Mesenchymal stem cell (in vitro differentiated cells and primary cell): ENCODE measurements around the gene WWOX.

Experiments
- DNase-seq: peaks from one replicate; pipeline ENCODE4 v3.0.0-alpha.2; 2013
- H2AFZ ChIP-seq: one replicate; pipeline ENCODE4 v1.6.1; 2013; ENCODE audit warnings: low read depth, mild to moderate bottlenecking, control low read depth, inconsistent platforms, low read length, moderate library complexity
- H2AK5ac ChIP-seq: 2 replicates; pipeline ENCODE4 v1.6.1; 2013; ENCODE audit warnings: low read length, moderate library complexity, mild to moderate bottlenecking, inconsistent platforms; ENCODE audit not compliant: severe bottlenecking
- H2BK120ac ChIP-seq: one replicate; pipeline ENCODE4 v1.6.1; 2013; ENCODE audit warnings: low read depth, mild to moderate bottlenecking, inconsistent platforms, low read length, moderate library complexity
- H2BK12ac ChIP-seq, 2 experiments: one replicate each; pipeline ENCODE4 v1.6.1; 2013; ENCODE audit warnings: inconsistent platforms in 2 of 2, low read length in 2 of 2, mild to moderate bottlenecking in 2 of 2, moderate library complexity in 2 of 2, control low read depth in 1 of 2
- H2BK15ac ChIP-seq: one replicate; pipeline ENCODE4 v1.6.1; 2013; ENCODE audit warnings: mild to moderate bottlenecking, low read depth, inconsistent platforms; ENCODE audit not compliant: poor library complexity, severe bottlenecking
- H2BK5ac ChIP-seq: 2 replicates; pipeline ENCODE4 v1.6.1; 2013; ENCODE audit warnings: low read depth, mild to moderate bottlenecking, low read length, control low read depth, inconsistent platforms; ENCODE audit not compliant: poor library complexity, severe bottlenecking
- H3K14ac ChIP-seq, 2 experiments: one replicate each; pipeline ENCODE4 v1.6.1; 2013; ENCODE audit warnings: inconsistent platforms in 2 of 2, low read length in 2 of 2, control low read depth in 1 of 2, mild to moderate bottlenecking in 1 of 2, moderate library complexity in 1 of 2
- H3K18ac ChIP-seq, 2 experiments: one replicate each; pipeline ENCODE4 v1.6.1; 2013; ENCODE audit warnings: inconsistent platforms in 2 of 2, low read length in 2 of 2, control low read depth in 1 of 2, low read depth in 1 of 2, mild to moderate bottlenecking in 1 of 2
- H3K23ac ChIP-seq, 2 experiments: one replicate each; pipeline ENCODE4 v1.6.1; 2013; ENCODE audit warnings: inconsistent platforms in 2 of 2, low read length in 2 of 2, mild to moderate bottlenecking in 2 of 2, moderate library complexity in 2 of 2, control low read depth in 1 of 2
- H3K27ac ChIP-seq: 2 replicates; pipeline ENCODE4 v1.5.1; 2013; ENCODE audit warnings: mild to moderate bottlenecking, moderate library complexity, low read length, control low read depth, inconsistent platforms; ENCODE audit not compliant: poor library complexity, severe bottlenecking
- H3K27me3 ChIP-seq, 2 experiments: 2 replicates each; pipeline versions ENCODE4 v1.6.1 to v1.7.0; 2013; ENCODE audit warnings: low read length in 2 of 2, mild to moderate bottlenecking in 2 of 2, moderate library complexity in 2 of 2, control low read depth in 1 of 2, inconsistent platforms in 1 of 2; ENCODE audit not compliant: control insufficient read depth in 1 of 2, insufficient read depth in 1 of 2
- H3K36me3 ChIP-seq, 2 experiments: 2 replicates each; pipeline versions ENCODE4 v1.6.1 to v1.7.0; 2013; ENCODE audit warnings: low read length in 2 of 2, control low read depth in 1 of 2, inconsistent platforms in 1 of 2, low read depth in 1 of 2, mild to moderate bottlenecking in 1 of 2; ENCODE audit not compliant: insufficient read depth in 2 of 2, control insufficient read depth in 1 of 2
- H3K4ac ChIP-seq, 2 experiments: one replicate each; pipeline ENCODE4 v1.6.1; 2013; ENCODE audit warnings: inconsistent platforms in 2 of 2, low read length in 2 of 2, mild to moderate bottlenecking in 2 of 2, moderate library complexity in 2 of 2, control low read depth in 1 of 2, low read depth in 1 of 2
- H3K4me1 ChIP-seq: 2 replicates; pipeline ENCODE4 v1.6.1; 2013; ENCODE audit warnings: low read depth, low read length, control low read depth; ENCODE audit not compliant: control insufficient read depth, insufficient read depth
- H3K4me2 ChIP-seq: 2 replicates; pipeline ENCODE4 v1.6.1; 2013; ENCODE audit warnings: low read length, mild to moderate bottlenecking, inconsistent platforms; ENCODE audit not compliant: poor library complexity, severe bottlenecking
- H3K4me3 ChIP-seq, 2 experiments: 2 replicates each; pipeline versions ENCODE4 v1.5.1 to v1.7.0; 2013; ENCODE audit warnings: low read length in 2 of 2, mild to moderate bottlenecking in 2 of 2, control low read depth in 1 of 2, low read depth in 1 of 2; ENCODE audit not compliant: insufficient read depth in 1 of 2
- H3K79me1 ChIP-seq: replicated peaks from 2 replicates; pipeline ENCODE4 v1.6.1; 2013; ENCODE audit warnings: mild to moderate bottlenecking, control low read depth, low read length, inconsistent platforms; ENCODE audit not compliant: poor library complexity, severe bottlenecking
- H3K9ac ChIP-seq: 2 replicates; pipeline ENCODE4 v1.7.0; 2013; ENCODE audit warnings: mild to moderate bottlenecking, low read length, moderate library complexity
- H3K9me3 ChIP-seq: 2 replicates; pipeline ENCODE4 v1.7.0; 2013; ENCODE audit warnings: mild to moderate bottlenecking, low read length; ENCODE audit not compliant: control insufficient read depth
- H4K8ac ChIP-seq: one replicate; pipeline ENCODE4 v1.6.1; 2013; ENCODE audit warnings: inconsistent platforms, mild to moderate bottlenecking, low read length, moderate library complexity
- H4K91ac ChIP-seq: one replicate; pipeline ENCODE4 v1.6.1; 2013; ENCODE audit warnings: mild to moderate bottlenecking, low read length, inconsistent platforms
- WGBS: methylation state at CpG from one replicate; pipeline ENCODE4 v1.1.7; 2013; ENCODE audit warnings: mixed read lengths; 5-methylcytosine and 5-hydroxymethylcytosine counted together

WWOX gene

GRCh38 chr16:78838276-78838675 is 738.8 kb downstream of the WWOX start:
- no peak overlapping the region for H2AFZ ChIP-seq

GRCh38 chr16:78842950-78843349 is 743.5 kb downstream of the WWOX start:
- Histone ChIP-seq H3K18ac (no peak overlapping the region), H2BK12ac (no peak overlapping the region), H3K4me1 (no peaks in the 10 kb centered on the region), H3K79me1 (no peaks in the 10 kb centered on the region), H3K23ac (no peak overlapping the region), H2AFZ (no peak overlapping the region), H2BK5ac (no peak overlapping the region), H3K9me3 (no peaks in the 10 kb centered on the region), H3K4me3 (no peak overlapping the region), H3K9ac (no peak overlapping the region), H3K14ac (no peak overlapping the region), H3K27ac (no peak overlapping the region), H2AK5ac (no peak overlapping the region), H2BK15ac (no peak overlapping the region), H2BK120ac (no peak overlapping the region), H4K91ac (no peak overlapping the region), H3K4ac (no peak overlapping the region), H3K4me2 (no peak overlapping the region), H3K36me3 (no peaks in the 10 kb centered on the region), H4K8ac (no peak overlapping the region), H3K27me3 (no peaks in the 10 kb centered on the region)
- no peak for DNase-seq
- WGBS, result 81% methylated on average over 4 of the region's 4 CpGs

More at GRCh38 chr16:78838276-78838675, 738.8 kb downstream of the WWOX start:
- Histone ChIP-seq H3K27me3 (no peaks in the 10 kb centered on the region), H3K4me3 (no peak overlapping the region), H3K36me3 (no peaks in the 10 kb centered on the region), H2AK5ac (no peak overlapping the region), H3K4me2 (no peak overlapping the region), H3K79me1 (no peaks in the 10 kb centered on the region), H3K27ac (no peak overlapping the region), H3K9me3 (no peaks in the 10 kb centered on the region), H3K23ac (no peak overlapping the region), H4K91ac (no peak overlapping the region), H3K4me1 (no peaks in the 10 kb centered on the region), H3K4ac (no peak overlapping the region), H2BK12ac (no peak overlapping the region), H3K9ac (no peak overlapping the region), H3K14ac (no peak overlapping the region), H2BK15ac (no peak overlapping the region), H3K18ac (no peak overlapping the region), H2BK120ac (no peak overlapping the region), H4K8ac (no peak overlapping the region), H2BK5ac (no peak overlapping the region)
- no peak for DNase-seq
- WGBS, result 47% methylated on average over 3 of the region's 5 CpGs

GRCh38 chr16:78843978-78844377 is 744.5 kb downstream of the WWOX start:
- H2AK5ac ChIP-seq, result no peak overlapping the region
- H2BK5ac ChIP-seq, result no peak overlapping the region
- H3K27ac ChIP-seq, result no peak overlapping the region
- H4K8ac ChIP-seq, result no peak overlapping the region
- H3K9ac ChIP-seq, result no peak overlapping the region
- no peak overlapping the region for H3K18ac ChIP-seq
- no peak overlapping the region for H2BK12ac ChIP-seq
- no peaks in the 10 kb centered on the region for H3K4me1 ChIP-seq
- H3K14ac ChIP-seq, result no peak overlapping the region
- H3K4ac ChIP-seq, result no peak overlapping the region
- no peak overlapping the region for H3K23ac ChIP-seq
- no peak overlapping the region for H2BK120ac ChIP-seq
- no peaks in the 10 kb centered on the region for H3K79me1 ChIP-seq
- H3K9me3 ChIP-seq, result no peaks in the 10 kb centered on the region
- no peak overlapping the region for H3K4me3 ChIP-seq
- H4K91ac ChIP-seq, result no peak overlapping the region
- DNase-seq, result no peak
- 80% methylated on average over 4 of the region's 5 CpGs for WGBS
- H2BK15ac ChIP-seq, result no peak overlapping the region
- no peaks in the 10 kb centered on the region for H3K36me3 ChIP-seq
- no peaks in the 10 kb centered on the region for H3K27me3 ChIP-seq
- H2AFZ ChIP-seq, result no peak overlapping the region
- H3K4me2 ChIP-seq, result no peak overlapping the region

GRCh38 chr16:78844682-78845081 is 745.2 kb downstream of the WWOX start:
- WGBS, result 62% methylated on average over 6 of the region's 7 CpGs
- Histone ChIP-seq H2BK15ac (no peak overlapping the region), H2BK12ac (no peak overlapping the region), H3K27ac (no peak overlapping the region), H3K23ac (no peak overlapping the region), H3K4me3 (no peak overlapping the region), H2AK5ac (no peak overlapping the region), H2BK120ac (no peak overlapping the region), H3K4me2 (no peak overlapping the region), H3K4me1 (no peaks in the 10 kb centered on the region), H4K8ac (no peak overlapping the region), H3K79me1 (no peaks in the 10 kb centered on the region), H3K18ac (no peak overlapping the region), H3K9ac (no peak overlapping the region), H2AFZ (no peak overlapping the region), H2BK5ac (no peak overlapping the region), H3K9me3 (no peaks in the 10 kb centered on the region), H3K4ac (no peak overlapping the region), H3K27me3 (no peaks in the 10 kb centered on the region), H3K14ac (no peak overlapping the region), H3K36me3 (no peaks in the 10 kb centered on the region), H4K91ac (no peak overlapping the region)
- DNase-seq, result no peak
